Measurements from ENCODE around the gene CDH18.

CDH18 gene

DNA sequence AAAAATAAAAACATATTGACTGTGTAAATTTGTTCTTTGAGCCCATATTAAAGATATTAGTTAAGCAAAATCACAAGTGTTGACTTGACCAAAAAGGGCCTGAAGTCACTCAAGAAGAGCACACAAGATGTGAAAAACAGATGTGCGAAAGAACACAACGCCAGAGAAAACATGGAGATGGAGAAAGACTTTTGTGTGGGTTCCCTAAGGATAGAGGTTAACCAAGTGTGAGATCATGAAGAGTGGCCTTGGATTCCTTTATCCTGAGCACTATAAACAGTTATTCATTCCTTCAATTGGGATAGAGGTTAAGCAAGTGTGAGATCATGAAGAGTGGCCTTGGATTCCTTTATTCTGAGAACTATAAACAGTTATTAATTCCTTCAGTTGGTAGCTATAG is 361.8 kb downstream of the CDH18 start:
- Histone ChIP-seq H3F3A (ENCODE audit: low read depth) (no peaks in the 10 kb centered on the region), H3K4me1 (ENCODE audit: insufficient read depth, low read length, poor library complexity, severe bottlenecking) (no peaks in the 10 kb centered on the region), H3K4me3 (ENCODE audit: low read length, poor library complexity, severe bottlenecking) (no peak overlapping the region), H3K27me3 (ENCODE audit: insufficient read depth, low read length, poor library complexity, severe bottlenecking) (no peaks in the 10 kb centered on the region), H3K36me3 (ENCODE audit: insufficient read depth, low read length) (no peaks in the 10 kb centered on the region), H3K79me2 (ENCODE audit: insufficient read depth, low read length) (no peaks in the 10 kb centered on the region), H2AFZ (ENCODE audit: low read length) (no peak overlapping the region), H3K4me2 (ENCODE audit: low read depth, low read length, poor library complexity, severe bottlenecking) (no peak overlapping the region), H3K9ac (ENCODE audit: low read depth, low read length, poor library complexity, severe bottlenecking) (no peak overlapping the region), H3K9me2 (replicated peaks; ENCODE audit: low read depth, low read length) (no peaks in the 10 kb centered on the region), H3K9me3 (ENCODE audit: insufficient read depth, low read depth, low read length) (no peaks in the 10 kb centered on the region), H4K20me1 (ENCODE audit: insufficient read depth, low read length, poor library complexity, severe bottlenecking) (no peaks in the 10 kb centered on the region)
- TF ChIP-seq EZH2phosphoT487 (IDR thresholded peaks at IDR 0.05; ENCODE audit: borderline replicate concordance), result no peak
- TF ChIP-seq, protein P1, sequence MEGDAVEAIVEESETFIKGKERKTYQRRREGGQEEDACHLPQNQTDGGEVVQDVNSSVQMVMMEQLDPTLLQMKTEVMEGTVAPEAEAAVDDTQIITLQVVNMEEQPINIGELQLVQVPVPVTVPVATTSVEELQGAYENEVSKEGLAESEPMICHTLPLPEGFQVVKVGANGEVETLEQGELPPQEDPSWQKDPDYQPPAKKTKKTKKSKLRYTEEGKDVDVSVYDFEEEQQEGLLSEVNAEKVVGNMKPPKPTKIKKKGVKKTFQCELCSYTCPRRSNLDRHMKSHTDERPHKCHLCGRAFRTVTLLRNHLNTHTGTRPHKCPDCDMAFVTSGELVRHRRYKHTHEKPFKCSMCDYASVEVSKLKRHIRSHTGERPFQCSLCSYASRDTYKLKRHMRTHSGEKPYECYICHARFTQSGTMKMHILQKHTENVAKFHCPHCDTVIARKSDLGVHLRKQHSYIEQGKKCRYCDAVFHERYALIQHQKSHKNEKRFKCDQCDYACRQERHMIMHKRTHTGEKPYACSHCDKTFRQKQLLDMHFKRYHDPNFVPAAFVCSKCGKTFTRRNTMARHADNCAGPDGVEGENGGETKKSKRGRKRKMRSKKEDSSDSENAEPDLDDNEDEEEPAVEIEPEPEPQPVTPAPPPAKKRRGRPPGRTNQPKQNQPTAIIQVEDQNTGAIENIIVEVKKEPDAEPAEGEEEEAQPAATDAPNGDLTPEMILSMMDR (conservative IDR thresholded peaks at IDR 0.05; ENCODE audit: low read length), result no peak

DNA sequence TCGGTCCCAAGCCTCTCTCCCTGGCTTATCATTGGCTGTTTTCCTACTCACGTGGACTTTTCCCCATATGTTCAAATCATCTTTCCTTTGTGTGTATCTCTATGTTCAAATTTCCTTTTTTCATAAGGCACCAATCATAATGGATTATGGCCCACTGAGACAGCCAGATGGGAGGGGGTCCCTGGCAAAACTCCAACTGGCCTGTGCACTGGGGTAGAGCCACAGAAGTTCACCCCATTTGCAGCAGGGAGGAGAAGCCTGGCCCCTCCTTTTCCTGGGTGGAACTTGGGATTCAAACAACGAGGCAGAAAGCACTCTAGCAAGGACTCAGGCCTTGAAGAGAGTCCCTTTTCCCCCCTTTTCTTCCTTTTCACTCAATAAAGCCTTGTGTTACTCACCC is 362.4 kb downstream of the CDH18 start:
- no peaks in the 10 kb centered on the region for H3K9me3 ChIP-seq (ENCODE audit: insufficient read depth, low read depth, low read length)
- H2AFZ ChIP-seq (ENCODE audit: low read length), result no peak overlapping the region

DNA sequence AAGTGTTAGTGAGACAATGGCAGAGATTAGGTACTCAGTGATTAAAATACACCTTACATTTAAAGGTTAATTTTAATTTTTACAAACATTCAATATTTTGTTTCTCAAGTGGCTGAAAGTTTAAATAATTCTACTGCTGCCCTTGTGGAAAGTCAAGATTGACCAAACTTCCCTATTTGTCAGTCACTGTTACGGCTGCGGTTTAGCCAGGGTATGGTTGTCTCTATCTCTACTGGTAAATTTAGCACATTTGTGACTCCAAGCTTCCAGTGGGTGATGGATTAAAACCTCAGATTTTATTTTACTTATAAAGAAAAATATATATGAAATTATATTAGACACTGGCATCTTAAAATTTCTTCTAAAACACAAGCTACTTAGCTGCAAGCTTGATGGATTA is 368.4 kb downstream of the CDH18 start:
- H4K20me1 ChIP-seq (ENCODE audit: insufficient read depth, low read length, poor library complexity, severe bottlenecking), result no peaks in the 10 kb centered on the region
- H3K4me3 ChIP-seq (ENCODE audit: low read length, poor library complexity, severe bottlenecking), result no peak overlapping the region
- no peaks in the 10 kb centered on the region for H3K79me2 ChIP-seq (ENCODE audit: insufficient read depth, low read length)
- no peaks in the 10 kb centered on the region for H3F3A ChIP-seq (ENCODE audit: low read depth)
- H3K36me3 ChIP-seq (ENCODE audit: insufficient read depth, low read length), result no peaks in the 10 kb centered on the region
- no peak overlapping the region for H2AFZ ChIP-seq (ENCODE audit: low read length)
- no peaks in the 10 kb centered on the region for H3K4me1 ChIP-seq (ENCODE audit: insufficient read depth, low read length, poor library complexity, severe bottlenecking)
- no peaks in the 10 kb centered on the region for H3K9me3 ChIP-seq (ENCODE audit: insufficient read depth, low read depth, low read length)
- no peaks in the 10 kb centered on the region for H3K9me2 ChIP-seq (replicated peaks; ENCODE audit: low read depth, low read length)
- no peak for TF ChIP-seq EZH2phosphoT487 (IDR thresholded peaks at IDR 0.05; ENCODE audit: borderline replicate concordance)
- TF ChIP-seq, protein P1 (conservative IDR thresholded peaks at IDR 0.05; ENCODE audit: low read length), result no peak
- no peak overlapping the region for H3K4me2 ChIP-seq (ENCODE audit: low read depth, low read length, poor library complexity, severe bottlenecking)
- no peak overlapping the region for H3K9ac ChIP-seq (ENCODE audit: low read depth, low read length, poor library complexity, severe bottlenecking)
- H3K27me3 ChIP-seq (ENCODE audit: insufficient read depth, low read length, poor library complexity, severe bottlenecking), result no peaks in the 10 kb centered on the region

More for the DNA sequence above, 362.4 kb downstream of the CDH18 start:
- Histone ChIP-seq H3K4me1 (ENCODE audit: insufficient read depth, low read length, poor library complexity, severe bottlenecking) (no peaks in the 10 kb centered on the region), H3K4me2 (ENCODE audit: low read depth, low read length, poor library complexity, severe bottlenecking) (no peak overlapping the region), H3K4me3 (ENCODE audit: low read length, poor library complexity, severe bottlenecking) (no peak overlapping the region), H3K27me3 (ENCODE audit: insufficient read depth, low read length, poor library complexity, severe bottlenecking) (no peaks in the 10 kb centered on the region), H3K9me2 (replicated peaks; ENCODE audit: low read depth, low read length) (no peaks in the 10 kb centered on the region), H3K36me3 (ENCODE audit: insufficient read depth, low read length) (no peaks in the 10 kb centered on the region), H3K9ac (ENCODE audit: low read depth, low read length, poor library complexity, severe bottlenecking) (no peak overlapping the region), H4K20me1 (ENCODE audit: insufficient read depth, low read length, poor library complexity, severe bottlenecking) (no peaks in the 10 kb centered on the region), H3F3A (ENCODE audit: low read depth) (no peaks in the 10 kb centered on the region), H3K79me2 (ENCODE audit: insufficient read depth, low read length) (no peaks in the 10 kb centered on the region)
- TF ChIP-seq, protein P1 (conservative IDR thresholded peaks at IDR 0.05; ENCODE audit: low read length), result no peak
- no peak for TF ChIP-seq EZH2phosphoT487 (IDR thresholded peaks at IDR 0.05; ENCODE audit: borderline replicate concordance)
